Nephron progenitor cell (in vitro differentiated cells): ENCODE results near the gene ZNF577.

Experiments used
- DNase-seq: peaks from one replicate; pipeline ENCODE4 v3.0.0; 2021
- H3K27ac Mint-ChIP-seq: 2 replicates; pipeline ENCODE4 v1.8.0; 2021; ENCODE audit warnings: mild to moderate bottlenecking, moderate library complexity, mixed read lengths
- H3K27me3 Mint-ChIP-seq: 2 replicates; pipeline ENCODE4 v1.8.0; 2021; ENCODE audit warnings: mild to moderate bottlenecking, low read depth, mixed read lengths; ENCODE audit not compliant: poor library complexity
- H3K36me3 Mint-ChIP-seq: 2 replicates; pipeline ENCODE4 v1.8.0; 2021; ENCODE audit warnings: low read depth, mixed read lengths
- H3K4me1 Mint-ChIP-seq: 2 replicates; pipeline ENCODE4 v1.8.0; 2021; ENCODE audit warnings: mixed read lengths
- H3K4me3 Mint-ChIP-seq: 2 replicates; pipeline ENCODE4 v1.8.0; 2021; ENCODE audit warnings: mild to moderate bottlenecking, moderate library complexity, mixed read lengths
- H3K9me3 Mint-ChIP-seq: 2 replicates; pipeline ENCODE4 v1.8.0; 2021; ENCODE audit warnings: mild to moderate bottlenecking, moderate library complexity, mixed read lengths
- TF ChIP-seq, protein P1 (sequence below): fragments of 200-600 bp; sonication (generic); IDR thresholded peaks from 2 replicates; pipeline ENCODE4 v1.5.0; 2021; ENCODE audit warnings: antibody characterized with exemption

Gene ZNF577

DNA sequence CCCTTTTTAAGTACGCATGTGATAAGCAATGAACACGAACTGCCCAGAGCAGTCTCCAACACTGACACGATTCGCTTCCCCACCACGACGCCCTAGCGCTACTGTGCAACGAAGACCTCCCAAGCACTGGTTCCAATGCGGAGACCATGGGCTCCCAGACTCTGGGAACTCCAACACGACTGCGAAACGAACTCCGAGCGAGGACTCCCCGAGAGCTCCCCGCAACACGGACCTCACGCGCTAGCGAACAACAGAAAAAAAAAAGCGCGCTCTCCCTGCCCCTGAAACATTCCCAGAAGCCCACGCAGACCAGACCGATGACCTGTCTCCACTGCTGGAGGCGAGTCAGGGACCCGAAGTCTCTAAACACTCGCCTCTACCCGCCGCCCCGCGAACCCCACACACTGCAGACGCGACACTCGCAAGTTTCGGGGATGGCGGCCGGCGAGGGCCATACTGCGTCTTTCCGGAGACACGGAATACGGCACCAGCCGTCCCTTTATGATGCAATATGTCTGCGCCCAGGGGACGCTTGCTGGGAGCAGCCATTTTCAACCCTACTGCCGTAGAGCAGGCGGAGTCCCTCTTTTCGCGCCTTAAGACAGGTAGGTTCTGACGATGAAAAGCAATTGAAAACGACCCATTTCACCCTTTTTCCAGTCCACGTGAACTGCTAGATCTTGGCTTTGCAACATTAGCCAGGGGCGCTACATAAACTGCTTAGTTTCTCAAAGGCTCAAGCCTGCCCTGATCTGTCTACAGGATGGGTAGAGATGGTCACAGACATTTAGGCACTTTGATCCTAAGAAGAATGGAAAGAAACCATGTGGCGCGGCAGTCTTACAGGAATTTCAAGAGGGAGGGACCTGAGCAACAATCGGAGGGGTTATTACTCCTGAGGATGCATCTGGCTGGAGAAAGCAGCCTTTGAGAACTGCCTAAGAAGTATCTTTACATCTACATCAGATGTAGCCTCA lies at the start of gene ZNF577:
ZNF577 (minus strand) TSS at position 430 of the 977 bp plus-strand sequence. CDS start 7,569 bp downstream, outside the sequence.
- peak within 1 kb of the TSS; percentile 98 for H3K27ac Mint-ChIP-seq
- peaks cover 97% of the 10 kb centered on the region for H3K9me3 Mint-ChIP-seq
- peaks cover 4% of the 10 kb centered on the region for H3K27me3 Mint-ChIP-seq
- H3K4me1 Mint-ChIP-seq, result peaks cover 12% of the 10 kb centered on the region
- H3K36me3 Mint-ChIP-seq, result peaks cover 98% of the 10 kb centered on the region
- DNase-seq, result peak; percentile 82
- H3K4me3 Mint-ChIP-seq, result peak within 1 kb of the TSS; percentile 100
- TF ChIP-seq, protein P1, sequence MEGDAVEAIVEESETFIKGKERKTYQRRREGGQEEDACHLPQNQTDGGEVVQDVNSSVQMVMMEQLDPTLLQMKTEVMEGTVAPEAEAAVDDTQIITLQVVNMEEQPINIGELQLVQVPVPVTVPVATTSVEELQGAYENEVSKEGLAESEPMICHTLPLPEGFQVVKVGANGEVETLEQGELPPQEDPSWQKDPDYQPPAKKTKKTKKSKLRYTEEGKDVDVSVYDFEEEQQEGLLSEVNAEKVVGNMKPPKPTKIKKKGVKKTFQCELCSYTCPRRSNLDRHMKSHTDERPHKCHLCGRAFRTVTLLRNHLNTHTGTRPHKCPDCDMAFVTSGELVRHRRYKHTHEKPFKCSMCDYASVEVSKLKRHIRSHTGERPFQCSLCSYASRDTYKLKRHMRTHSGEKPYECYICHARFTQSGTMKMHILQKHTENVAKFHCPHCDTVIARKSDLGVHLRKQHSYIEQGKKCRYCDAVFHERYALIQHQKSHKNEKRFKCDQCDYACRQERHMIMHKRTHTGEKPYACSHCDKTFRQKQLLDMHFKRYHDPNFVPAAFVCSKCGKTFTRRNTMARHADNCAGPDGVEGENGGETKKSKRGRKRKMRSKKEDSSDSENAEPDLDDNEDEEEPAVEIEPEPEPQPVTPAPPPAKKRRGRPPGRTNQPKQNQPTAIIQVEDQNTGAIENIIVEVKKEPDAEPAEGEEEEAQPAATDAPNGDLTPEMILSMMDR, result no peak

DNA sequence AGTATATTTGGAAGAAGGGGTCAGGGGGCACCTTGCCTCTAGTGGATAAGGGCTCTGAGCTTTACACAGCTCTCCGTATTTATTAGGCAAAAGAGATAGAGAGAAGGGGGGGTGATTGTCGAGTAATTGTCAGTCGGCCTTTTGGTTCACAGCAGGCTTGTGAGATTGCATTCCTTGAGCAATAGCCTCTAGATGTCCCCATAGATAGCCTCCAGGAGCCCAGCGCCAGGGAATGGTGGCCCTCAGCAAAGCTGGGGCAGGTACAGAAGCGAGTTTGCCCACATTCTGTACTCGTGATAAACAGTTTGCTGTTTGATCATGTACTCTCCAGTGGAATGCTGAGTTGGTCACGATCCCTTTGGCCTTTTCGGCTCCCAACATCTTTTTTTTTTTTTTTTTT lies 44.2 kb upstream of the ZNF577 start:
- peaks cover 14% of the 10 kb centered on the region for H3K4me1 Mint-ChIP-seq
- H3K9me3 Mint-ChIP-seq, result peaks cover 98% of the 10 kb centered on the region
- TF ChIP-seq, protein P1, result no peak
- peaks cover 100% of the 10 kb centered on the region for H3K36me3 Mint-ChIP-seq
- no peak for DNase-seq
- H3K4me3 Mint-ChIP-seq, result no peak overlapping the region
- peaks cover 8% of the 10 kb centered on the region for H3K27me3 Mint-ChIP-seq
- H3K27ac Mint-ChIP-seq, result no peak overlapping the region

DNA sequence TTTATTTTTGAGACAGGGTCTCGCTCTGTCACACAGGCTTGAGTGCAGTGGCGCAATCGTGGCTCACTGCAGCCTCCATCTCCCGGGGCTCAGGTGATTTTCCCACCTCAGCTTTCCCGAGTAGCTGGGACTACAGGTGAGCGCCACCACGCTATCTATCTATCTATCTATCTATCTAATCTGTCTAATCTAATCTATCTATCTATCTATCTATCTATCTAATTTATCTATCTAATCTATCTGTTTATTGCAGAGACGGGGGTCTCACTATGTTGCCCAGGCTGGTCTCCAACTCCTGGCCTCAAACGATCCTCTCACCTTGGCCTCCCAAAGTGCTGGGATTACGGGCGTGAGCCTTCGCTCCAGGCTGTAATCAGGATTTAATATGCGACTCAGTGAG lies 40.1 kb upstream of the ZNF577 start:
- Mint-ChIP-seq H3K9me3 (peaks cover 98% of the 10 kb centered on the region), H3K36me3 (peaks cover 72% of the 10 kb centered on the region), H3K27ac (peak overlapping the region; percentile 46), H3K4me1 (peaks cover 14% of the 10 kb centered on the region), H3K4me3 (peak overlapping the region; percentile 99), H3K27me3 (peaks cover 15% of the 10 kb centered on the region)
- TF ChIP-seq, protein P1, result no peak
- no peak for DNase-seq

DNA sequence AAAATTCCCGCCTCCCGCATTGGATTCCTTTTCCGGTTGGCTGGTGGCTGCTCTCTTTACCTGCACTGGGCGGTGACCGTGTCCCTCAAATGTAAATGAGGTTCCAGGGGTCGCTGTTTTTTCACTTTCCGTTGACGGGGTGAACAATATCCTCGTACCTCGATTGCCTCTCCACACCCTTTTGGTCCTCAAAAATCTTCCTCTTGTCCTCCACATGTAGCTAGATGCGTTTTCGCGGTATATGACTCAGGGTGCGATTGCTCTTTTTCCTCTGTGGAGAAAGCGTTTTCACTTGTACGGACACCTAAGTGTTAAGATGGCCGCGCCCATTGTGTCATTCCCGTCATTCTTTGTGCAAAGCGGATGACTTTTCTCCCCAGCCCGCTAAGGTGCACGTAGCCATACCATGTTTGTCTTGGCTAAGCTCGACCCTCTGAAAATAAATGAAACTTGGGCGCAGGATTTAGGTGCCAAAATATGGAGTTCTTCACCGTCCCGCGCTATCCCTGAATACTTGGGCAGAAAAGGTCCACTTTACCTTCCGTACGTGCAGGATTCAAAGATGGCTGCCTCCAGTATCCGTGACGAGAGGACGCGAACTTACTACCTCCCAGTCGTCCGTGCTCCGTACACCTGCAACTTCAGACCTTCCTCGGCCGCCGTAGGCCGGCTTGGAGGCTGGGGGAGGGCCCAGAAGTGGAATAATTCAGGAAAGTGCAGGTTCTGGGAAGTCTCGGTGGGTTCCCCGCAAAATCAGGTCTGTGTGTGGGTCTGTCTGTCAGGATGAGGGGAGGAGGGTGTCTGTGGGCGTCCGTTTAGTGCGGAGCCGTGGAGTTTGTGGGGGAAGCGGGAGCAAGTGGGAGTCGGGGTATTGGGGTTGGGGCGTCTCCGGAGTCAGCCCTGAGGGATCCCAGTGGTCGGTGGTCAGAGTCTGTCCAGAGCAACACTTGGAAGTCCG lies 39.3 kb upstream of the ZNF577 start, which contains the start of gene ZNF613:
ZNF613 (plus strand) TSS at position 689 of the 958 bp plus-strand sequence. CDS start 8,749 bp downstream, outside the sequence.
- Mint-ChIP-seq H3K9me3 (peaks cover 100% of the 10 kb centered on the region), H3K36me3 (peaks cover 64% of the 10 kb centered on the region), H3K27me3 (peaks cover 18% of the 10 kb centered on the region)

DNA sequence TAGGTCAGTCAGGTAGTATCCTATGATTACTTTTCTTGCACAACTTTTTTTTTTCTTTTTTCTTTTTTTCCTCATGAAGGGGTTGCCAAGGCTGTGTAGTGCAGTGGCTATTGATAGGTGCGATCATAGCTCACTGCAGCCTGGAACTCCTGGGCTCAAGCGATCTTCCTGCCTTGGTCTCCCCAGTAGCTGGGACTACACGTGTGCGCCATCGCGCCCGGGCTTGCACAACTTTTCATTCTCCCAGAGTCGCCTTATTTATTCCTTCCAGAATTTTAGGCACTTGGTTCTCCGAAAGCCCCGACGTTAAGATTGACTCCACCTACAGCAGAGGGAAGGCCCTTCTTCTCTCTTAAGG lies 38.7 kb upstream of the ZNF577 start:
- DNase-seq, result no peak
- Mint-ChIP-seq H3K4me1 (peaks cover 14% of the 10 kb centered on the region), H3K27ac (peak overlapping the region; percentile 91), H3K27me3 (peaks cover 13% of the 10 kb centered on the region), H3K4me3 (peak overlapping the region; percentile 99), H3K9me3 (peaks cover 100% of the 10 kb centered on the region), H3K36me3 (peaks cover 57% of the 10 kb centered on the region)
- TF ChIP-seq, protein P1, result no peak

More for the DNA sequence above, 39.3 kb upstream of the ZNF577 start, which contains the start of gene ZNF613:
- peaks cover 14% of the 10 kb centered on the region for H3K4me1 Mint-ChIP-seq
- TF ChIP-seq, protein P1, result no peak
- peak; percentile 76 for DNase-seq
- H3K27ac Mint-ChIP-seq, result peak within 1 kb of the TSS; percentile 91
- peak within 1 kb of the TSS; percentile 99 for H3K4me3 Mint-ChIP-seq
